H9 (cell line): Measurements from ENCODE around the gene PRAME. TPM values are rescaled to one million over a fixed set of nuclear protein-coding genes. Genes with fewer than 3 reads are reported as not detected.

ENCODE experiments used
- DNase-seq: peaks from one replicate; pipeline ENCODE4 v3.0.0-alpha.2; 2017
- H2AFZ ChIP-seq: one replicate; pipeline ENCODE4 v1.6.1; 2013; ENCODE audit warnings: mild to moderate bottlenecking, low read length, control low read depth, moderate library complexity
- H2AK5ac ChIP-seq: 2 replicates; pipeline ENCODE4 v1.6.1; 2013; ENCODE audit warnings: low read length, control low read depth, mixed read lengths; ENCODE audit not compliant: insufficient read length
- H2BK120ac ChIP-seq: one replicate; pipeline ENCODE4 v1.6.1; 2013; ENCODE audit warnings: low read depth, mild to moderate bottlenecking, low read length, control low read depth, inconsistent platforms; ENCODE audit not compliant: poor library complexity, severe bottlenecking
- H2BK12ac ChIP-seq: 2 replicates; pipeline ENCODE4 v1.6.1; 2013; ENCODE audit warnings: low read length, control low read depth, mixed read lengths, low read depth; ENCODE audit not compliant: insufficient read length
- H2BK15ac ChIP-seq: 2 replicates; pipeline ENCODE4 v1.6.1; 2013; ENCODE audit warnings: low read depth, low read length, control low read depth
- H2BK20ac ChIP-seq: one replicate; pipeline ENCODE4 v1.6.1; 2013; ENCODE audit warnings: low read depth, mild to moderate bottlenecking, low read length, control low read depth, inconsistent platforms; ENCODE audit not compliant: poor library complexity, severe bottlenecking
- H2BK5ac ChIP-seq: 2 replicates; pipeline ENCODE4 v1.6.1; 2013; ENCODE audit warnings: low read length, control low read depth, mixed read lengths; ENCODE audit not compliant: insufficient read length
- H3K14ac ChIP-seq: 2 replicates; pipeline ENCODE4 v1.6.1; 2013; ENCODE audit warnings: low read length, control low read depth; ENCODE audit not compliant: insufficient read depth
- H3K18ac ChIP-seq: 2 replicates; pipeline ENCODE4 v1.6.1; 2013; ENCODE audit warnings: low read depth, mild to moderate bottlenecking, mixed read lengths, low read length, control low read depth; ENCODE audit not compliant: insufficient read length
- H3K23ac ChIP-seq: 2 replicates; pipeline ENCODE4 v1.6.1; 2013; ENCODE audit warnings: low read length, control low read depth, mixed read lengths, low read depth; ENCODE audit not compliant: insufficient read length
- H3K23me2 ChIP-seq: 2 replicates; pipeline ENCODE4 v1.6.1; 2013; ENCODE audit warnings: low read depth, mild to moderate bottlenecking, mixed read lengths, low read length, control low read depth; ENCODE audit not compliant: insufficient read length, poor library complexity, severe bottlenecking
- H3K27ac ChIP-seq: 2 replicates; pipeline ENCODE4 v1.5.1; 2013; ENCODE audit warnings: low read length, control low read depth, mixed read lengths, low read depth; ENCODE audit not compliant: insufficient read length
- H3K27me3 ChIP-seq: 2 replicates; pipeline ENCODE4 v1.6.1; 2013; ENCODE audit warnings: low read length, control low read depth, inconsistent platforms; ENCODE audit not compliant: insufficient read depth
- H3K4ac ChIP-seq: 2 replicates; pipeline ENCODE4 v1.6.1; 2013; ENCODE audit warnings: low read depth, mild to moderate bottlenecking, control low read depth, inconsistent platforms, low read length, moderate library complexity
- H3K4me1 ChIP-seq: 2 replicates; pipeline ENCODE4 v1.6.1; 2013; ENCODE audit warnings: low read length, control low read depth, inconsistent platforms; ENCODE audit not compliant: insufficient read depth
- H3K4me2 ChIP-seq: 2 replicates; pipeline ENCODE4 v1.6.1; 2013; ENCODE audit warnings: low read length, control low read depth, mixed read lengths; ENCODE audit not compliant: insufficient read length, insufficient read depth
- H3K56ac ChIP-seq: 2 replicates; pipeline ENCODE4 v1.6.1; 2013; ENCODE audit warnings: low read depth, mild to moderate bottlenecking, mixed read lengths, low read length, control low read depth; ENCODE audit not compliant: insufficient read length
- H3K79me1 ChIP-seq: 2 replicates; pipeline ENCODE4 v1.6.1; 2013; ENCODE audit warnings: low read depth, mild to moderate bottlenecking, moderate library complexity, low read length, control low read depth, inconsistent platforms; ENCODE audit not compliant: insufficient read depth, poor library complexity, severe bottlenecking
- H3K79me2 ChIP-seq: 2 replicates; pipeline ENCODE4 v1.6.1; 2013; ENCODE audit warnings: low read length, control low read depth, inconsistent platforms; ENCODE audit not compliant: insufficient read depth
- H3K9ac ChIP-seq: 2 replicates; pipeline ENCODE4 v1.6.1; 2013; ENCODE audit warnings: low read length, control low read depth, mixed read lengths; ENCODE audit not compliant: insufficient read length; ENCODE audit errors: extremely low read depth
- H3K9me3 ChIP-seq: one replicate; pipeline ENCODE4 v1.6.1; 2013; ENCODE audit warnings: low read depth, low read length, inconsistent platforms; ENCODE audit not compliant: control insufficient read depth
- H3T11ph ChIP-seq: one replicate; pipeline ENCODE4 v1.6.1; 2013; ENCODE audit warnings: mild to moderate bottlenecking, low read length, control low read depth, inconsistent platforms
- H4K20me1 ChIP-seq: one replicate; pipeline ENCODE4 v1.6.1; 2013; ENCODE audit not compliant: control insufficient read depth, insufficient read length, insufficient read depth
- H4K5ac ChIP-seq: 2 replicates; pipeline ENCODE4 v1.6.1; 2013; ENCODE audit warnings: low read depth, mild to moderate bottlenecking, mixed read lengths, low read length, control low read depth; ENCODE audit not compliant: insufficient read length
- H4K8ac ChIP-seq: replicated peaks from 2 replicates; pipeline ENCODE4 v1.6.1; 2013; ENCODE audit warnings: low read length, control low read depth, mixed read lengths, low read depth; ENCODE audit not compliant: insufficient read length
- H4K91ac ChIP-seq: 2 replicates; pipeline ENCODE4 v1.6.1; 2013; ENCODE audit warnings: low read depth, mild to moderate bottlenecking, moderate library complexity, mixed read lengths, low read length, control low read depth; ENCODE audit not compliant: insufficient read length
- H3K27ac Mint-ChIP-seq, 3 experiments: 2 replicates in 2 of 3; 3 replicates in 1 of 3; pipeline ENCODE4 v1.8.0; 2020 to 2021; ENCODE audit warnings: mixed read lengths in 3 of 3, mild to moderate bottlenecking in 1 of 3, moderate library complexity in 1 of 3
- H3K27me3 Mint-ChIP-seq: 2 replicates; pipeline ENCODE4 v1.8.0; 2021; ENCODE audit warnings: low read depth, mild to moderate bottlenecking, moderate library complexity, mixed read lengths
- H3K36me3 Mint-ChIP-seq, 3 experiments: 2 replicates in 2 of 3; 3 replicates in 1 of 3; pipeline ENCODE4 v1.8.0; 2020 to 2021; ENCODE audit warnings: low read depth in 3 of 3, mixed read lengths in 3 of 3; ENCODE audit not compliant: insufficient read depth in 1 of 3
- H3K4me1 Mint-ChIP-seq, 2 experiments: 2 replicates each; pipeline ENCODE4 v1.8.0; 2020; ENCODE audit warnings: mixed read lengths in 2 of 2
- H3K4me3 Mint-ChIP-seq, 2 experiments: 2 replicates in 1 of 2; 3 replicates in 1 of 2; pipeline ENCODE4 v1.8.0; 2020 to 2021; ENCODE audit warnings: mild to moderate bottlenecking in 2 of 2, mixed read lengths in 2 of 2, moderate library complexity in 1 of 2
- H3K9me3 Mint-ChIP-seq, 2 experiments: 2 replicates in 1 of 2; 3 replicates in 1 of 2; pipeline ENCODE4 v1.8.0; 2020; ENCODE audit warnings: mild to moderate bottlenecking in 2 of 2, mixed read lengths in 2 of 2, moderate library complexity in 1 of 2
- WGBS: extraction: QIAGEN DNeasy Blood & Tissue Kit; methylation state at CpG from one replicate; pipeline ENCODE4 v1.1.7; 2013; ENCODE audit warnings: missing lambda C conversion rate, low lambda C conversion rate, mixed read lengths; ENCODE audit not compliant: insufficient read length; ENCODE audit errors: extremely low coverage; 5-methylcytosine and 5-hydroxymethylcytosine counted together
- total RNA-seq: library from RNA; stranded (reverse); gene quantifications from 2 replicates; pipeline ENCODE4 v1.2.1, GENCODE V29; 2021
- TF ChIP-seq, protein P1 (sequence below): fragments of 200-600 bp; sonication (generic); conservative IDR thresholded peaks from 3 replicates; pipeline ENCODE4 v1.8.0; 2021; ENCODE audit warnings: antibody characterized with exemption, mild to moderate bottlenecking

The PRAME gene
- total RNA-seq, 1 experiment from 2014 or later = 0.31 TPM

DNA sequence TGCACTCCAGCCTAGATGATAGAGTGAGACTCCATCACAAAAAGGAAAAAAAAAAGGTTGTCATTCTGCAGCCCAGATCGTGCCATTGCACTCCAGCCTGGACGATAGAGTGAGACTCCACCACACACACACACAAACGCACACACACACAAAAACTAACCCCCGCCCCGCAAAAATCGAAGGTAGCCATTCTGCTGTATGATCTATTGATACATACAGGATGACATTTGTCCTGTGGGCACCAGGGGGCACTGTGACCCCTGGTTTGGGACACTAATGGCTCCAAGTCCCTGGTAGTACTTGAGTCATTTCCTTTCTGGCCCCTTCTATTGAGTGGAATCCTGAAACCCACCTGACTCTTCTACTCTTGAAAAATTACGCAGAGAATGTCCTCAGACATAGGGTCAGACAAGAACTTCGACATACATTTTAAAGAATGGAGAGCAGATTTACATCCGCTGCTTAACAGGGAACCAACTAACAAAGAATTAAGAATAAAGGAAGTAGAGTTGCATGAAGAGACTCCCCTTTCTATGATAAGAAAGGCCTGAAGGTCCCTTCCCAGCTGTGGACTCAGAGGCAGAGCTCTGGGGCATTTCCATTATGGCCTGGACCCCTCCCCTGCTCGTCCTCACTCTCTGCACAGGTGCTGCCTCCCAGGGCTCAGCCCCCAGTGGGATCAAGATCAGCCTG, 35.0 kb upstream of the PRAME start:
- Histone ChIP-seq H2BK12ac (no peak overlapping the region), H3K23me2 (no peaks in the 10 kb centered on the region), H3K18ac (no peak overlapping the region), H3K23ac (no peak overlapping the region), H3K79me2 (no peaks in the 10 kb centered on the region), H2BK15ac (no peak overlapping the region), H3K4me2 (no peak overlapping the region), H3K9ac (no peak overlapping the region), H3K27ac (no peak overlapping the region), H3K27me3 (peaks cover 30% of the 10 kb centered on the region; the same call in 1 of the 2 replicates), H2AFZ (no peak overlapping the region), H3K14ac (no peak overlapping the region), H3K56ac (no peak overlapping the region), H3K9me3 (no peaks in the 10 kb centered on the region), H4K5ac (no peak overlapping the region), H3K79me1 (no peaks in the 10 kb centered on the region), H4K8ac (no peak overlapping the region), H3K4ac (no peak overlapping the region), H2BK5ac (no peak overlapping the region), H4K91ac (no peak overlapping the region), H2BK120ac (no peak overlapping the region), H3T11ph (no peak overlapping the region), H3K4me1 (no peaks in the 10 kb centered on the region), H2AK5ac (no peak overlapping the region), H4K20me1 (no peaks in the 10 kb centered on the region), H2BK20ac (no peak overlapping the region)
- H3K4me1 Mint-ChIP-seq = peaks cover 11 to 18% of the 10 kb centered on the region in 2 experiments
- H3K36me3 Mint-ChIP-seq = no peaks in the 10 kb centered on the region
- DNase-seq = peak; percentile 63
- H3K4me3 Mint-ChIP-seq = no peak overlapping the region
- H3K27ac Mint-ChIP-seq = no peak overlapping the region
- WGBS = no CpG with 5 or more reads among the region's 10 CpGs
- H3K27me3 Mint-ChIP-seq = peaks cover 100% of the 10 kb centered on the region
- TF ChIP-seq, protein P1, sequence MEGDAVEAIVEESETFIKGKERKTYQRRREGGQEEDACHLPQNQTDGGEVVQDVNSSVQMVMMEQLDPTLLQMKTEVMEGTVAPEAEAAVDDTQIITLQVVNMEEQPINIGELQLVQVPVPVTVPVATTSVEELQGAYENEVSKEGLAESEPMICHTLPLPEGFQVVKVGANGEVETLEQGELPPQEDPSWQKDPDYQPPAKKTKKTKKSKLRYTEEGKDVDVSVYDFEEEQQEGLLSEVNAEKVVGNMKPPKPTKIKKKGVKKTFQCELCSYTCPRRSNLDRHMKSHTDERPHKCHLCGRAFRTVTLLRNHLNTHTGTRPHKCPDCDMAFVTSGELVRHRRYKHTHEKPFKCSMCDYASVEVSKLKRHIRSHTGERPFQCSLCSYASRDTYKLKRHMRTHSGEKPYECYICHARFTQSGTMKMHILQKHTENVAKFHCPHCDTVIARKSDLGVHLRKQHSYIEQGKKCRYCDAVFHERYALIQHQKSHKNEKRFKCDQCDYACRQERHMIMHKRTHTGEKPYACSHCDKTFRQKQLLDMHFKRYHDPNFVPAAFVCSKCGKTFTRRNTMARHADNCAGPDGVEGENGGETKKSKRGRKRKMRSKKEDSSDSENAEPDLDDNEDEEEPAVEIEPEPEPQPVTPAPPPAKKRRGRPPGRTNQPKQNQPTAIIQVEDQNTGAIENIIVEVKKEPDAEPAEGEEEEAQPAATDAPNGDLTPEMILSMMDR = peak; percentile 78
- H3K9me3 Mint-ChIP-seq = no peaks in the 10 kb centered on the region; a peak in 1 of 5 replicates
